T-helper 2 cell treated with Interferon-gamma antibody and Interleukin-4, amounts not matched to agents 5 μg/mL and 100 μg/mL, for 36 hours (primary cell): Measurements from ENCODE around the gene MTAP.

Experiments
- DNase-seq: peaks from one replicate; pipeline ENCODE4 v3.0.0; 2021; ENCODE audit warnings: low spot score
- H3K27ac Mint-ChIP-seq: one replicate; pipeline ENCODE4 v1.8.0; 2021; ENCODE audit warnings: mild to moderate bottlenecking, mixed read lengths
- H3K27me3 Mint-ChIP-seq: one replicate; pipeline ENCODE4 v1.8.0; 2021; ENCODE audit warnings: low read depth, mixed read lengths
- H3K36me3 Mint-ChIP-seq: one replicate; pipeline ENCODE4 v1.8.0; 2021; ENCODE audit warnings: low read depth, mixed read lengths
- H3K4me1 Mint-ChIP-seq: one replicate; pipeline ENCODE4 v1.8.0; 2021; ENCODE audit warnings: low read depth, mixed read lengths
- H3K4me3 Mint-ChIP-seq: one replicate; pipeline ENCODE4 v1.8.0; 2022; ENCODE audit warnings: mild to moderate bottlenecking, moderate library complexity, mixed read lengths
- H3K9me3 Mint-ChIP-seq: one replicate; pipeline ENCODE4 v1.8.0; 2021; ENCODE audit warnings: mixed read lengths

Gene MTAP

GRCh38 chr9:21788752-21789151, 13.7 kb upstream of the MTAP start:
- Mint-ChIP-seq H3K4me1 (peaks cover 5% of the 10 kb centered on the region), H3K27me3 (peaks cover 47% of the 10 kb centered on the region), H3K27ac (no peak overlapping the region), H3K4me3 (no peak overlapping the region), H3K9me3 (no peaks in the 10 kb centered on the region), H3K36me3 (no peaks in the 10 kb centered on the region)
- DNase-seq = no peak

- H3K9me3 Mint-ChIP-seq = no peaks in the 10 kb centered on the region
- peak; percentile 44 for DNase-seq
- no peaks in the 10 kb centered on the region for H3K36me3 Mint-ChIP-seq
- peaks cover 5% of the 10 kb centered on the region for H3K4me1 Mint-ChIP-seq
- peak overlapping the region; percentile 41 for H3K27ac Mint-ChIP-seq
- H3K27me3 Mint-ChIP-seq = peaks cover 38% of the 10 kb centered on the region
- H3K4me3 Mint-ChIP-seq = peak overlapping the region; percentile 65
Observed at GRCh38 chr9:21789541-21790037, 12.8 kb upstream of the MTAP start.

- no peaks in the 10 kb centered on the region for H3K36me3 Mint-ChIP-seq
- H3K4me3 Mint-ChIP-seq = no peak overlapping the region
- no peak for DNase-seq
- peaks cover 3% of the 10 kb centered on the region for H3K4me1 Mint-ChIP-seq
- no peak overlapping the region for H3K27ac Mint-ChIP-seq
- H3K9me3 Mint-ChIP-seq = no peaks in the 10 kb centered on the region
- peaks cover 39% of the 10 kb centered on the region for H3K27me3 Mint-ChIP-seq
Observed at GRCh38 chr9:21795483-21795882, 7.0 kb upstream of the MTAP start.

GRCh38 chr9:21796768-21797167, 5.7 kb upstream of the MTAP start:
- Mint-ChIP-seq H3K4me3 (no peak overlapping the region), H3K36me3 (no peaks in the 10 kb centered on the region), H3K27me3 (peaks cover 43% of the 10 kb centered on the region), H3K27ac (no peak overlapping the region), H3K4me1 (peaks cover 8% of the 10 kb centered on the region), H3K9me3 (no peaks in the 10 kb centered on the region)
- no peak for DNase-seq

GRCh38 chr9:21800931-21801682, 1.3 kb upstream of the MTAP start:
- no peak overlapping the region for H3K27ac Mint-ChIP-seq
- peaks cover 12% of the 10 kb centered on the region for H3K36me3 Mint-ChIP-seq
- peaks cover 34% of the 10 kb centered on the region for H3K27me3 Mint-ChIP-seq
- no peaks in the 10 kb centered on the region for H3K9me3 Mint-ChIP-seq
- peaks cover 26% of the 10 kb centered on the region for H3K4me1 Mint-ChIP-seq
- H3K4me3 Mint-ChIP-seq = peak overlapping the region; percentile 99
- no peak for DNase-seq

- DNase-seq = no peak
- peak overlapping the region; percentile 99 for H3K4me3 Mint-ChIP-seq
- H3K9me3 Mint-ChIP-seq = no peaks in the 10 kb centered on the region
- peak overlapping the region; percentile 86 for H3K27ac Mint-ChIP-seq
- peaks cover 30% of the 10 kb centered on the region for H3K4me1 Mint-ChIP-seq
- H3K36me3 Mint-ChIP-seq = peaks cover 16% of the 10 kb centered on the region
- peaks cover 29% of the 10 kb centered on the region for H3K27me3 Mint-ChIP-seq
Observed at GRCh38 chr9:21801683-21802417, 586 bp upstream of the MTAP start.

GRCh38 chr9:21803649-21804048, 1.2 kb downstream of the MTAP start:
- Mint-ChIP-seq H3K36me3 (peaks cover 18% of the 10 kb centered on the region), H3K27ac (peak overlapping the region; percentile 98), H3K27me3 (peaks cover 16% of the 10 kb centered on the region), H3K4me1 (peaks cover 29% of the 10 kb centered on the region), H3K9me3 (no peaks in the 10 kb centered on the region), H3K4me3 (peak overlapping the region; percentile 99)
- no peak for DNase-seq

- H3K9me3 Mint-ChIP-seq = no peaks in the 10 kb centered on the region
- peaks cover 32% of the 10 kb centered on the region for H3K4me1 Mint-ChIP-seq
- H3K27me3 Mint-ChIP-seq = peaks cover 16% of the 10 kb centered on the region
- DNase-seq = no peak
- H3K27ac Mint-ChIP-seq = no peak overlapping the region
- H3K4me3 Mint-ChIP-seq = peak overlapping the region; percentile 99
- H3K36me3 Mint-ChIP-seq = peaks cover 22% of the 10 kb centered on the region
Observed at GRCh38 chr9:21804331-21804730, 1.9 kb downstream of the MTAP start.

GRCh38 chr9:21804791-21805190, 2.4 kb downstream of the MTAP start:
- H3K9me3 Mint-ChIP-seq = no peaks in the 10 kb centered on the region
- no peak overlapping the region for H3K27ac Mint-ChIP-seq
- DNase-seq = no peak
- H3K36me3 Mint-ChIP-seq = peaks cover 24% of the 10 kb centered on the region
- H3K4me3 Mint-ChIP-seq = peak overlapping the region; percentile 19
- peaks cover 33% of the 10 kb centered on the region for H3K4me1 Mint-ChIP-seq
- H3K27me3 Mint-ChIP-seq = peaks cover 13% of the 10 kb centered on the region

GRCh38 chr9:21806644-21807043, 4.2 kb downstream of the MTAP start:
- Mint-ChIP-seq H3K36me3 (peaks cover 32% of the 10 kb centered on the region), H3K27ac (no peak overlapping the region), H3K4me1 (peaks cover 32% of the 10 kb centered on the region)

GRCh38 chr9:21810388-21810787, 8.0 kb downstream of the MTAP start:
- Mint-ChIP-seq H3K27ac (no peak overlapping the region), H3K9me3 (no peaks in the 10 kb centered on the region), H3K4me3 (no peak overlapping the region), H3K4me1 (peaks cover 30% of the 10 kb centered on the region), H3K27me3 (no peaks in the 10 kb centered on the region), H3K36me3 (peaks cover 31% of the 10 kb centered on the region)
- no peak for DNase-seq

More at GRCh38 chr9:21806644-21807043, 4.2 kb downstream of the MTAP start:
- H3K27me3 Mint-ChIP-seq = peaks cover 1% of the 10 kb centered on the region
- H3K4me3 Mint-ChIP-seq = no peak overlapping the region
- H3K9me3 Mint-ChIP-seq = no peaks in the 10 kb centered on the region
- DNase-seq = no peak

- H3K27ac Mint-ChIP-seq = no peak overlapping the region
- no peak overlapping the region for H3K4me3 Mint-ChIP-seq
- H3K36me3 Mint-ChIP-seq = peaks cover 32% of the 10 kb centered on the region
- no peak for DNase-seq
- no peaks in the 10 kb centered on the region for H3K27me3 Mint-ChIP-seq
- no peaks in the 10 kb centered on the region for H3K9me3 Mint-ChIP-seq
- H3K4me1 Mint-ChIP-seq = peaks cover 26% of the 10 kb centered on the region
Observed at GRCh38 chr9:21810881-21811280, 8.4 kb downstream of the MTAP start.

- Mint-ChIP-seq H3K27ac (no peak overlapping the region), H3K27me3 (no peaks in the 10 kb centered on the region), H3K4me1 (peaks cover 21% of the 10 kb centered on the region), H3K4me3 (no peak overlapping the region), H3K36me3 (peaks cover 36% of the 10 kb centered on the region), H3K9me3 (no peaks in the 10 kb centered on the region)
- no peak for DNase-seq
Observed at GRCh38 chr9:21811914-21812313, 9.5 kb downstream of the MTAP start.

- Mint-ChIP-seq H3K36me3 (peaks cover 39% of the 10 kb centered on the region), H3K4me1 (peaks cover 23% of the 10 kb centered on the region), H3K4me3 (no peak overlapping the region), H3K9me3 (no peaks in the 10 kb centered on the region), H3K27ac (no peak overlapping the region), H3K27me3 (no peaks in the 10 kb centered on the region)
- peak; percentile 21 for DNase-seq
Observed at GRCh38 chr9:21812415-21812814, 10.0 kb downstream of the MTAP start.
